NOMO-1 treated with DMSO at 0.1 percent for 48 hours (cell line): ENCODE measurements around the gene ZNF423.

Source experiments
- DNase-seq: peaks from one replicate; lab custom pipeline; 2025; ENCODE audit not compliant: unreplicated experiment; lab: John Stamatoyannopoulos, UW

The ZNF423 gene

DNA sequence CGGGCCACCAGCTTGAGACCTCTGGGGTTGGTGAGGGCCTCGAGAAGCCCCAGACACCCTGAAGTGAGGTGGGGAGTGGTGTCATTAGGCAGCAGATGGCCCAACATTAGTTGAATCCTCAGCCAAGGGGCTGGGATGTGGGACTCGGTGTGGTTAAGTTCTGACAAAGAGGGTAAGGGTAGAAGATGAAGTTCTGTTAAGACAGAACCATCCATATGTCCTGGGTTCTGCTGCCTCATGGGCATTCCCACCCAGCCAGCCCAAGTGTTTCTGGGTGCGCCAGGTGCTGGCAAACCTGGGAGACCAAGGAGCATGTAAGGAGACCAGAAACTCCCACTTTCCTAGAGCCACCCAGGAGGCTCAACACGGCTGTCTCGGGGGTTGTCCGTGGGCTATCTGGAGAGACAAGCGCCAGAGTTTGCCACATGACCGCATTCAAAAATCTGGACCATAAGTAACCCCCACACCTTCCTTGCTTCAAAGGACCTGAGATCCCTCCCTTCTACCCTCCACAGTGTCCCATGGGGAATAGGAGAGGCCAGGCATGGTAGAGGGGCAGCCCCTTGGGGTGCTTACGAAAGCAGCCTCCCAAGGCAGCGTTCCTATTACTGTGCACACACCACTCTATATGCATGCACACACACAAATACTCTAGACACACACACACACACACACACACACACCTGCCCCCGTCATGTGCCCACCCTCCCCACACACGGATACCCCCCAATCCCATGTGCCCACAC, 353.6 kb downstream of the ZNF423 start:
- DNase-seq = no peak

DNA sequence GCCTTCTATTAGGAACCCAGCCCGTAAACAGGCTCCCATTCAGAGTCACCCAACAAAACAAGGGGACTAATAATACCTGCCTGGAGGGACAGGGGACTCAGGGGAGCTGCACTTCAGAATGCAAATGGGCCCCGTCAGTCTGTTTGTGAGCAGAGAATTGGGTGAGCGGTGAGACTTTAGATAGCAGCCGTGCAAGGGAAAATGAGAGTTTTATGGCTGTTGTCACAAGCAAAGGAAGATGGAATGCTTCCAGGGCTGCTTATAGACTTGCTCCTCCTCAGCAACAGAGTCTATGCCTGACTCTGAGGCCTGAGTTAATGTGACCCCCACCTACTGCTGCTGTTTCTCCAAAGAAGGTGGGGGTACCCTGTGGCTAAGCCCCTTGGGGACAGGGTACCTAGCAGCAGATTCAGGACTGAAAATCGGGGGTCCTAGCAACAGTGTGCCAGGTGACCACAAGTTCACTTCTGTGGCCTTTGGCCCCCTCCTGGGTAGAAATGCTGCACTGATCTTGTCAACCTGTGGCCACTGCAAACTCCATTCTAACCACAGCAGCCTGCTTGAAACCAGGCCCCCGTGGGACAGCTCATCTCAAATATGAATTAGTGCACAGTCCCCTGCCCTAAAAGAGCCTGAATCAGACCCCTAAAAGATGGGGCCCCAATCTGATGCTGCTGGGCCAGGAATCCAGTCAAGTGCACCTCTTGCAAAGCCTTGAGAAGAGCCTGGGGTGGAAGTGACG, 355.9 kb downstream of the ZNF423 start:
- DNase-seq = no peak

DNA sequence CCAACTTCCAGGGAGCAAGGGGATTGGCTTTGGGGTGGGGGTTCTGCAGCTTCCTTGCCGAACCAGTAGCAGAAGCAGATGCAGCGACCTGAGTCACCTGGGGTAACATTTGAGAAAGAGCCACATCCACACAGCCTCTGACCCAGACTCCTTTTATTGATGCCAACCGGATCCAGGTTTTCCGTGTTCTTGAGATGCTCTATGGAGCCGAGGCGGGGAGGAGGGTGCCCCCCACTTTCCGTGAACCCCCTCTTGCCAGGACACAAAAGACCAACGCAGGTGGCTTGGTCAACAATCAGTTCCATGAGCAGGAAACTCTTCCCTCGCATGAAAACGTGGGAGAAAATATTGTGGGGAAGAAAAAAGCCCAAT, 356.5 kb downstream of the ZNF423 start:
- no peak for DNase-seq

DNA sequence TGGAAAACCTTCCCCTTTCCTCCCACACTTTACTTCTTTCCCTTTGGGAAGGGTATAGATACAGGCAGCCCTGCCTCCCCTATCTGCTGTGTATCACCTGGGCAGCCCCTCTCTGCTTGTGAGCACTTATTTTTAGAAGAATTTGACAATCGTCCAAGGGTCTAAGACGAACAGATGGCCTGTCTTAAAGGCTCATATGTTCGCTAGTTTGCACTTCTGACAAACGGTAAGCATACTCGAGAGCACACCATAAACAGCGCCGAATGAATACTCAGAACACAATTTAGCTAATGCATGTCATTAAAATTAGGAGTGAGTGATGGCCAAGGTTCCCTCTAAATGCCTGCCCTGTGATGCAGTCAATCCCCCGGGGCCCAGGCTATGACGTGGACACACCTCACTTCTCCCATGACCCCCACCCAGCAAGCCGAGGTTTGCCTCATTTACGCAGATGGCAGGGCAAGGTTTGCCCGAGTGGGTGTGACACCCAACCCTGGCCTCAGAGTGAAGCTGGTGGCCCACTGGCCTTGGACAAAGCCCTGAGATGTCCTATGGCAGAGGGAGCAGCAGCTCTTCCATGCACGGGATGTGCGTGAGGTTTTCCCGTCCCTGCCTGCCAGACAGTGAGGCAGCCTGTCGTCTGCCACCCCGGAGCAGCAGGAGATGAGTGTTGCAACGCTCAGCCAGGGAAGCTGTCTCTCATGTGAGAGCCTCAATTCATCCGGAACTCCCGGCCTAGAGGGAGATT, 357.1 kb downstream of the ZNF423 start:
- DNase-seq = no peak

DNA sequence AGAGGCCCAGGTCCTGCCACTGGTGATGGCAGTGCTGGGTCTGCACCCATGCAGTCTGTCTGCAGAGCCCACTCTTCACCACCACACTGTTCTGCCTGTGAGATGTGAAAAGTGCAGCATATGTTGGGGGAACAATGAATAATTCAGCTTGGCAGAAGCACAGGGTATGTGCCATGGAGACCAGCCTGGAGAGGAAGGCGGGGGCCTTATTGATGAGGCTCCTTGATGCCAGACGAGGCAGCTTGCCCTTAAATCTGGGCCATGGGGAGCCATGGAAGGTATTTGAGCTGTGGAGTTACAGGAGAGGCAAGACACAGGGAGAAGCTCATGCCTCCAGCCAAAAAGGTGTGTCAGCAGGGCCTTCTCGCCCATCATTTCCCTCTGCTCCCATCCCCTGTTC, 357.6 kb downstream of the ZNF423 start:
- no peak for DNase-seq

DNA sequence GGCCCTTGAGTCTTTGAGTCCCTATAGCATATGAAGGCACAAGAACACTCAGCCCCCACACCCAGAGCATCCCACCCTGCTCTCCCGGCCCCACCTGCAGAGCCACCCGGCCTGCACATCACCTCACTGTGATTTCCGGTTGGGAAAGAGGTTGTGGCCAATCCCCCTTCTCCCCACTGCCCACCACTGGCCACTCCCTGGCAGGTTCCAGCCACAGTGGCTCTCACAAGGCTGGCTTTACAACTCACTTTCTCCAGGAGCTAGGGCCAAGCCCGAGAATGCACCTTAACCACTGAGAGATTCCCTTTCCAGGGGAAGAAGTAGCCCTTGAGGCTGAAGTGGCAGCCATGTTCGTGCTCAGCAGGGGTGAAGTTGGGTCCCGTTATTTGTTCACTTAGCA, 358.4 kb downstream of the ZNF423 start:
- no peak for DNase-seq

DNA sequence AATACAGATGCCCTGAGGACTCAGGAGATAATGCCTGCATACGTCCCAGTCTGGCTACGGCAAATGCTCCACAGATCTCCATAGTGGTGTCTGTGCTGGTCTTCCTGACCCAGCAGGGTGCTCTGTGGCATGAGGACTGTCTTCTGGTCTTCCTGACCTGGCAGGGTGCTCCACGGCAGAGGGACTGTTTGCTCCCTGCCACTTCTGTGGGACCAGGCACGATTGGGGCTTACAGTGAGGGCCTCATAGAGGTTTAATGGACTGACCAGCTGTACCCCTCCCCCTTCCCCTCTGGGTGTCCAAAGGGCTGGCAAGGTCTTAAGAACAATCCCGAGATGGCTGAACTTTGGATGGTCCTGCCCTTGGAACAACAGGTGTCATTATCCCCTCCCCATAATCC, 359.3 kb downstream of the ZNF423 start:
- DNase-seq = no peak

DNA sequence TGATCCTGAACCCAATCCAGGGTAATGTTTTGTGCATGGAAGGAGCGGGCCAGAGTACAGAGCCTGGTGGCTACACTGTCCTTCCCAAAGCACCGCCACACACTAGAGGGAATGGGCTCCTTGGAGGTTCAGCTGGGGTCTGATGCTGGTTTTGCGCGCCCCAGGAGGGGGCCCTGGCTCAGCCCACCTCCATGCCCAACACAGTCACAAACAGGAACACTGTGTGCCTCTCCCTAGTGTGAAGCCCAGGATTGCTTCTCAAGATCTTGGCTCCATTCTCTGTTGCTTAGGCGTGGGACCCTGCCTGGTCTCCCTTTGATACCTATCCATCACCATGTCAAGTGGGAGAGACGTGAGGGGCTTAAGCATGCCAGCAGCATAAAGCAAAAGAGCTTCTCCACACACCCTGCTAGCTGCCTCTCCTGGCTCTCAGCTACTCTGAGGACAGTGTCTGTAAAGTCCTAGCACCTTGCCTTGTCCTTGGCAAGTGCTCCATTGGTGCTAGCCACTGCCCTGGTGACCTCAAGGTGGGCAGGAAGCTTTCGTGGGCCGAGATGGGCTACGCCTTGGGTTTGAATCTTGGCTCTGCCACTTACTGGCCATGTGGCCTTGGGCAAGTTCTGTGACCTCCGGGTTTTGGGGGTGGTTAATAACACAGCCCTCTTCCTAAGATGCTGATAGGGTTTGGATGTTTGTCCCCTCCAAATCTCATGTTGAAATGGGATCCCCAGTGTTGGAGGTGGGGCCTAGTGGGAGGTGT, 360.1 kb downstream of the ZNF423 start:
- DNase-seq = no peak

DNA sequence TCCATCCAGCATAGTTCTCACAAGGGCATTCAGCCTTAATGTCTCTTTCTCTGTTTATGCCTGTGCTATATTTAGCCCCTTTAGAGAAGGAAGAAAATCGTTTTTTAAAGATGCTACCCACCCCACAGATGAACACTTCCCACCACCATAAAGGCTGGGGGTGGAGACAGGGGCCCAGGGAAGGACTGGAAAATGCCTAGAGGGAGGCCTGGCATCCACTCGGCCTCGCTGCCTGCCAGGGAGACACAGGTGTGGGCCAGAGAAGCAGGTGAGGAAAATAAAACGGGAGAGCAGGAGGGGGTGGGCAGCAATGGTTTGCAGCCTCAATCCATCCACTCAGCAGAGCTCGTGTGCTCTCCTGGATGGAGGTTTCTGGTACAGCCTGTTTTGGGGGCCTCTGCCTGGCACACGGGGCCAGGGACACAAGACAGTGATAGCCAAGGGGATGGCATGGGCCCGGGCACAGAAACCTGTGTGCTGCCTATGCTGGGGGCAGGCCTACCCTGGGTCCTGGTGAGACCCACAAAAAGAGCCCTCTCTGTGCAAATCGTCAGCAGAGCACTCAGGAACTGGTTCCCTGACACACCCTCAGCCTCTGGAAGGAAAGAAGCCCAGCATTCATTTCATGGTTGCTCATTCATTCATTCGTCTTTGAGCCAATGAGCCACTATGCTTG, 360.9 kb downstream of the ZNF423 start:
- DNase-seq = no peak

DNA sequence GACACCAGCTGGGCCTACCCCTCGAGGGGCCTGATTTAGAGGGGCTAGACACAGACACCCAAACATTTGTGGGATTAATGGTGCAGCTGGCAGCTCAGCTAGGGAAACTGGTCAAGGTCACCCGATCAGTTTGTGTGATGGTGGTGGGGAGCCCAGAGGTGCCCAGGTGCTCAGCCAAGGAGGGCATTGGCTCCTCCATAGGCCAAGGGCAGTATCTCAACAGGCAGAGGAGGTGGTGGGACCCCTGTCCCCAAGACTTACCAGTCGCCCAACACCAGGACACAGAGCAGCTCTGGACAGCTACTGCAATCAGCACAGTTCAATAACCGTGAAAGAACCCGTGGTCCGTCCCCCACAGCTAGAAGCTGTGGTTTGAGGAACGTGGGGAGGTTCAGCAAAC, 361.4 kb downstream of the ZNF423 start:
- DNase-seq = no peak

DNA sequence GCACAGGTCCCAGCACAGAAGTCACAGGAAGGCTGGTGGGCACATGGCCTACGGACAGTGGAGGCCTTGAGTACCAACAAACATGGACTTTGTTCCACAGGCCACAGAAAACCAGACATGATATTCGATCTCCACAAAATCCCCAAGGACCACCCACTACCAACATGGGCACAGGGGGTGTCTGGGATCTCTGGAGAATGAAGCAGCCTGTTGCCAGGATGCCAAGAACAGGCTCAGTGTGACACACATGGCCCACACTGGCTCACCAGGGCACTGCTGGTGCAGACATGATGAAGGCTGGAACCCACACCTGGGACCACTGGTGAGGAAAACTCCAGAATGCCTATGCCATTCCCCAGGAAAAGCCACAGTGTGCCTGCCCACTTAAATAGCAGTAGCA, 362.1 kb downstream of the ZNF423 start:
- no peak for DNase-seq

DNA sequence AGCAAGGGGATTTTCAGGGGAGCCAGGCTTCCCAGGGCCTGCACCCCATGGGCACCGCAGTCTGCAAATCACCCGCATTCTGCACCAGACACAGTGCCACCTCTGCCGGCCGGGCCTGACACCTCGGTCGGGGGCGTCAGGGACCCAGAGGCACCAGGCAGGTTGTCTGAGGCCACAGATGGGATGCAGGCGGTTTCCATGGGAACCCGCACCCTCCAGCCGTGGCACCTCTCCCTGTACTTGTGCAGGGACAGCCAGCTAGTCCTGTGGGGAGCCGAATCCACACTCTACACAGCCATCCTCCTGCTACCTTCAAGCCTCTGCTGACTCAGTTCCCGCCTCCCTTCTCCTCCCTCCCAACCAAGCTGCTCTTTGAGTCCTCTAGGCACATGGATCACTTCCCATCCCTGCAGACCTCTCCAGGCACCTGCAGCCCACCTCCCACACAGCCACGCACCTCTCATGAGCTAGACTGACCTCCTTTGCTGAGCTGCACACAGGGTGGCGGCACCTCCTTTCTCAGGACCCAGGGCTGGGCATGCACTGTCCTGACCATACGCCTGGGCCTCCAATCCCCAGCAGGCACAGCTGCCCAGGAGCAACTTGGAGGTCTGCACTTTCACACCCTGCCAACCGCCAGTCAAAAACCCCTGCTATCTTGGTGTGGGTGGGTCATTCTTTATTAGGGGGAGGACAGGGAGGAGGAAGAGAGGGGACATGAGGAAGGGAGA, 362.9 kb downstream of the ZNF423 start:
- no peak for DNase-seq

DNA sequence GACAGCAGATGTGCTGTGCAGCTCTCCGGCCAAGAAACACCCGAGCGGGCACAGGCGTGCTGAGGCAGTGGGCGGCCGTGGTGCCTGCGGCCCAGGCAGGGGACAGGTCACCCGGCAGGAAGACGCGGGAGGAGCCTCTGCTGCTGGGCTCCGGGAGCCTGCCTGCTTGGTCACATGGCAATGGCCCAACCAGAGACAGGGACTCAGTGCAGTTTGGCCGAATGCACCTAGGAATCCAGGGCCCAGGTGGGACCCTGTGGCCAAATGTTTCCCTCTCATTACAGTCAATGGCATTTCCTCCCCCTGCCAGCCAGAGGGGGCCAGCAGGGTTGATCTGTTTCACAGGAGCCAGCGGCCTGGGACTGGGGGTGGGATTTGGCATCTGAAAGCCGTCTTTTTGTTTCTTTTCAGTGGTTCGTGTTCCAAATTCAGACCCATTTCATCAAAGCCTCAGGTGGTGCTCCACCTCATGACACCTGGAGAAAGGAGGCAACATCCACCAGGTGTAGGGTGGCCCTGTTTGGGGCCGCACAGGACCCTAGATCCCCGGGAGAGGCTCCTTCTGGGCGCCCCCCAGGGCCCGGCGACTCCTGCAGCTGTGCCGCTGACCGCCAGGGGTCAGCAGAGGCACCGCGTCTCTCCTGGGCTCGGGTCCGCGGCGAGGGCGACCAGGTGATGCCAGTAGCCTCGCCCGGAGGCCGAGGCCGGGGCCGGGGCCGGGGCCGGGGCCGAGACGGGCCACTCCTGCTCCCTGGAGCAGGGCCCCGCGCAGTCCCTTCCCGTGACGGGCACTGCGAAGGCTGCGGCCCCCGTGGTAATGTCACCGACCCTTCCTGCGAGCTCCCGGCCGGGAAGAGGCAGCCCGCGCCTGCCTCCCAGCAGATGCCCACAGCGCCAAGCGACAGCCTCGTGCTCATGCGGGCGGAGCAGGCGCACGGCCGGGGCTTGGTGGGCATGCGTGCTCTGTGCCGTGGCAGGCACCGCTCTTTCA, 363.8 kb downstream of the ZNF423 start:
- DNase-seq = no peak

DNA sequence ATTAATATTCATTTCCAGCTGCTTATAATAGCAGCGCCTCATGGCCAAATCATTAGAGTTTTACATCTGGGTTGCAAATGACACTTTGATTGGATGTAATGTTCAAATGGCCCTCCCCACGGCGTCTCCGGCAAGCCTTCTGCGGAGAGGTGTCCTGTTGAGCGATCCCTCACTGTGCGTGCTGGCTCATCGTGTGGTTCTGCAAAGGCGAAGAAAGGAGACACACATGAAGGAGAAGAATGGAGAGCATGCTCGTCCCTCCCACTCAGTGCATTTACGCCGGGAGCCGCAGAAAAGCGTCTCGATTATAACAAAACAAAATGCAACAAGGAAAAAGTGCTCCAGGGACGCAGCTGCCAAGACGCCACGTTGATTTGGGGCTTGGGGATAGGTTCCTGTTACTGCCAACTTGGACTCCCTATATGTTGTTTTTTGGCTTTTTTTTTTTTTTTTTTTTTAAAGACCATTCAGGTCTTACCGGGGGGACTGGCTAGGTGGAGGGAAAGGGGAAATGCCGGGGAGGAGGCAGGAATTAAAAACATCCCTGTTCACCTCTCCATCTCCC, 364.7 kb downstream of the ZNF423 start:
- no peak for DNase-seq

DNA sequence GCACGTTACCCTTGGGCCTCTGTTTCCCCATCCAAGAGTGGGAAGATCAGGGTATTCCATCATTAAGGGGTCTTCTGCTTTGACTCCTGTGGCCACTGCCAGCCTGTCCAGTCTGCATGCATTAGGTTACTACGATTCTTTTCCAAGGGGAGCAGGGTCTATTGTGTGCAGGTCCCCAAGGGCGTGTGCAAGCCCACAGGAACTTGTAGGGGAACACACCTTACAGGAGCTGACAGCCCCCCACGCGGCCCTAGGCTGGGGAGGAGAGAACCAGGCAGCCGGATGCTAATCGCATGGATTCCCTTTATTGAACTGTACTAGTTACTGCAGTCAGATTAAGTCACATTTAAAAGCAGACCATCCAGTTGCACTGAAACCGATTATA, 365.6 kb downstream of the ZNF423 start:
- no peak for DNase-seq

DNA sequence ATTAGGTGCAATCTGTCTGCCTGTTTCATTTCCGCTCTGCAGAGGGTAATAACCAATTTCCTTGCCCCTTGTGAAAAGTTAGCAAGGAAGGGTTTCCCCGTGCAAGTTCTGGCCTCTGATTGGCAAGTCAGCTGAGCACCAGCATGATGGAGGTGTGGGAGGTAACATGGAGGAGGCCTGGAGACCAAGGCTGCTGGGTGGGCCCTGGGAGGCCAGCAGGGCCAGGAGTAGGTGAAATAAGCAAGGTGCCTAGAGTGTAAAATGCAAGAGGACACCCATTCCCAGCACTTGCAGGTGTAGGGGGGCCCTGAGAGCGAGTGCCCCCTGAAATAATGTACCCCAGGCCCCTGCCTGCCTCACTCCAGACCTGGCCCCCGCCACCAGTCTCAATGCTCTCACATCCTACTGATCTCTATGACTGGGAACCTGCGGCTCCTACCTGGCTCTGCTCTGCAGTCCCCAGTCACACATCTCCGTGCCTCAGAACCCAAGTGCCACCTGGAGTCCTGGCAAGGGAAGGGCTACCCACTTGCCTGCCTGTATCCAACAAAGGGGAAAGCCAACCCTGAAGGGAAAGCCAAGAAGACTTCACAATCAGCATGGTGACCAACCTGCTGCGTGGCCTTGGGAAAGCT, 366.1 kb downstream of the ZNF423 start:
- DNase-seq = no peak

DNA sequence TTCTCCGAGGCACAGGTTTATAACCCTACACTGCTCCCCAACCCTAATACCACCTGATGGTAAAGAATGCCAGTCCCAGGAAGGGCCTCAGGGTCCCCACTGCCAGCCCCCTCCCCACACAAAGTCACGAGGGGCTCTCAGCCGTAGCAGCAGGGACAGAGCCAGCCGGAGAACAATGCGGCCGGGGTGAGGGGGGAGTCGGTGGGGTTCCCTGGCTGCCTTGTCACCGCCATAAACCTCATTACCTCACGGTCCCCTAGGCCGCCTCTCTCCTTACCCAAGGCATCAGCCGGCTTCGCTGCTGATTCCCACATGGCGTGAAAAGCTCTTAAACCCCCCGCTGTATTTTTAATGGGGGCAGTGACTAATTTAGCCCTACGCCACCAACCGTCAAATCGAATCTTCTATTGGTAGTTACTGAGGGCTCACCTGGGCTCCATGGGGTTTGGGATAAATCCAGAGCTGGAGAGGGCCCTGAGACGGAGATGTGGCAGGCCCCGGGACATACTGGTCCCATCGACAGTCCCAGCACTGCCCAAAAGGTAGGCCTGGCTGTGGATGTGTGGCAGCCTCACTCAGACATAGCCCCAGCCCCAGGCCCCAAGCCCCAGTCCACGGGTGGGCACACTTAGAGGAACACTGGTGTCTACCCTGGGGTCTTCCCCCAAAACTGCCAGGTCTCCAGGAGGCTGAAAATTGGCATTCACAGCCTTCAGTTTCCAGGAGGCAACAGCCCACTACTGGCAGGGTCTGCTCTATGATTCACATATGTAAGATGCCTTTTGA, 367.0 kb downstream of the ZNF423 start:
- no peak for DNase-seq
